Measurements from ENCODE around the gene RTP3. TPM values are rescaled to one million over a fixed set of nuclear protein-coding genes. Genes with fewer than 3 reads are reported as not detected.

Gene RTP3
- total RNA-seq (not detected), polyA plus RNA-seq (not detected), total RNA-seq (not detected)

DNA sequence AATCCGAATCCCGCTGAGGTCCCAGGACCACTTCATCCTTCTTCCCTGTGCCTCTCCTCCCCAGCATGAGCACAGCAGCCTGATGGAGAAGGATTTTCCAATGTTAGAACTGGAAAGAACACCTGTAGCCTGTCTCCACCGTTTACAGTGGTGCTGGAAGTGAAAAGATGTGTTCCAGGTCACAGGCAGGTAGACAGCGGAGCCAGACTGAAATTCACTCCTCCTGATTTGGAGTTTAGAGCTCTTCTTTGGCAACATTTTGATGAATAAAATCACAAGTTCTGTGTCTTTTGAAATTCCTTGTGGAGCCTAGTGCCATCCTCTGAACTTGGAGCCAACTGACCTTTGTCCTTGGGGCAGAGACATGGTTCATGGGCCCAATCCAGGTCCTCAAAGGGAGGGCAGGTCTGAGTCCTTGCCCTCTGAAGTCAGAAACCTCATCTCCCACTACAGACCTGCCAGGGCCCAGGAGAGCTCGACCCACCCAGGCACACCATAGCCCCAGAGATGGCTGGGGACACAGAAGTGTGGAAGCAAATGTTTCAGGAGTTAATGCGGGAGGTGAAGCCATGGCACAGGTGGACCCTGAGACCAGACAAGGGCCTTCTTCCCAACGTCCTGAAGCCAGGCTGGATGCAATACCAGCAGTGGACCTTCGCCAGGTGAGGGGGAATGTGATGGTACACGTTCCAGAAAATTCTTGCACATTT is at the start of gene RTP3:
RTP3 (plus strand) TSS at position 421 of the 710 bp plus-strand sequence; CDS start at position 508, 87 bp downstream.
- no peaks in the 10 kb centered on the region for H3K36me3 ChIP-seq (ENCODE audit: control insufficient read depth in 2 of 3, insufficient read depth in 3 of 3, low read length in 3 of 3)
- peaks cover 5% of the 10 kb centered on the region in 2 donors for H3K4me1 ChIP-seq (ENCODE audit: control insufficient read depth in 2 of 2, insufficient read depth in 2 of 2, low read length in 2 of 2)
- H3K27ac Mint-ChIP-seq: peak within 1 kb of the TSS in 4 of 9 donors; percentile 18 to 83 (median 49)
- CTCF ChIA-PET: interaction anchor here (1.6 to 2.5 kb wide), 5 partner anchors 10 to 131 kb away, joined by 4 to 34 read pairs (median 9); no protein-coding TSS in a partner anchor
- intact Hi-C loops (cut with micrococcal nuclease): no loop called here
- no peak for ATAC-seq
- no peak within 1 kb of the TSS for H3K4me3 ChIP-seq (ENCODE audit: low read length)
- no peaks in the 10 kb centered on the region for H3K9me3 ChIP-seq (ENCODE audit: control insufficient read depth in 2 of 3, low read length in 3 of 3)
- no peaks in the 10 kb centered on the region for H3K9me3 Mint-ChIP-seq
- no peak for DNase-seq
- H3K27ac ChIP-seq (ENCODE audit: low read depth, low read length): no peak within 1 kb of the TSS
- H3K27me3 ChIP-seq (ENCODE audit: control insufficient read depth in 2 of 2, insufficient read depth in 2 of 2, low read length in 2 of 2): no peaks in the 10 kb centered on the region
- POLR2A ChIA-PET: interaction anchor here (0.8 to 1.1 kb wide), 2 partner anchors 8 to 41 kb away, joined by 3 to 4 read pairs; no protein-coding TSS in a partner anchor
- peaks cover 0 to 8% (median 0%) of the 10 kb centered on the region in 5 donors for H3K27me3 Mint-ChIP-seq
- no peak within 1 kb of the TSS for H3K4me3 Mint-ChIP-seq
- peaks cover 5 to 20% (median 9%) of the 10 kb centered on the region in 7 donors for H3K4me1 Mint-ChIP-seq
- H3K36me3 Mint-ChIP-seq: no peaks in the 10 kb centered on the region

DNA sequence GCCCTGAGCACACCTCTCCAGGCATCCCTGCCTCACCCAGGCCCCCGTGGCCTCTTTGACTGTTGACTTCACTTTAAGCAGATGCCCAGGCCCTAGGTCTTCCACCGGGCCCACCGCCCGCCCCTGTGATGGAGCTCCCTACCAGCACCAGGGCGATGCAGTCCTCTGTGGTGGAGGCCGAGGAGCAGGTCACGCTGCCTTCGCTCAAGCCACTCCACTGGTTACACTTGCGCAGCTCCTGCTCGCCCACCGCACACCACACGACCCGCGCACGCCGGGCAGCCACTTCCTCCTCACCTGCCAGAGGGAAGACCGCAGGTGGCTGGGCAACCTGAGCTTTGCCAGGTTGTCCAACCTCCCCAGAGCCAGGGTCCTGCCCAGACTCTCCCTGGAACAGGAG is 49.1 kb upstream of the RTP3 start:
- DNase-seq: no peak
- intact Hi-C loops (cut with micrococcal nuclease): loop anchor here in 1 of 2 donors (10.0 kb wide), 1 partner anchor 64 kb away; no protein-coding TSS in a partner anchor
- ATAC-seq: no peak
- Histone ChIP-seq H3K4me3 (ENCODE audit: low read length) (no peak overlapping the region), H3K4me1 (ENCODE audit: control insufficient read depth in 2 of 2, insufficient read depth in 2 of 2, low read length in 2 of 2) (no peaks in the 10 kb centered on the region), H3K36me3 (ENCODE audit: control insufficient read depth in 2 of 3, insufficient read depth in 3 of 3, low read length in 3 of 3) (no peaks in the 10 kb centered on the region), H3K9me3 (ENCODE audit: control insufficient read depth in 2 of 3, low read length in 3 of 3) (no peaks in the 10 kb centered on the region), H3K27ac (ENCODE audit: low read depth, low read length) (no peak overlapping the region), H3K27me3 (ENCODE audit: control insufficient read depth in 2 of 2, insufficient read depth in 2 of 2, low read length in 2 of 2) (no peaks in the 10 kb centered on the region)
- Mint-ChIP-seq H3K9me3 (no peaks in the 10 kb centered on the region), H3K27me3 (peaks cover 0 to 39% (median 8%) of the 10 kb centered on the region in 5 donors), H3K27ac (no peak overlapping the region), H3K4me3 (no peak overlapping the region), H3K4me1 (peaks cover 0 to 8% (median 0%) of the 10 kb centered on the region in 7 donors), H3K36me3 (no peaks in the 10 kb centered on the region)
- CTCF ChIA-PET: interaction anchor here (0.6 kb wide), 1 partner anchor 88 kb away, joined by 3 read pairs; no protein-coding TSS in a partner anchor
- POLR2A ChIA-PET: no interaction called here

DNA sequence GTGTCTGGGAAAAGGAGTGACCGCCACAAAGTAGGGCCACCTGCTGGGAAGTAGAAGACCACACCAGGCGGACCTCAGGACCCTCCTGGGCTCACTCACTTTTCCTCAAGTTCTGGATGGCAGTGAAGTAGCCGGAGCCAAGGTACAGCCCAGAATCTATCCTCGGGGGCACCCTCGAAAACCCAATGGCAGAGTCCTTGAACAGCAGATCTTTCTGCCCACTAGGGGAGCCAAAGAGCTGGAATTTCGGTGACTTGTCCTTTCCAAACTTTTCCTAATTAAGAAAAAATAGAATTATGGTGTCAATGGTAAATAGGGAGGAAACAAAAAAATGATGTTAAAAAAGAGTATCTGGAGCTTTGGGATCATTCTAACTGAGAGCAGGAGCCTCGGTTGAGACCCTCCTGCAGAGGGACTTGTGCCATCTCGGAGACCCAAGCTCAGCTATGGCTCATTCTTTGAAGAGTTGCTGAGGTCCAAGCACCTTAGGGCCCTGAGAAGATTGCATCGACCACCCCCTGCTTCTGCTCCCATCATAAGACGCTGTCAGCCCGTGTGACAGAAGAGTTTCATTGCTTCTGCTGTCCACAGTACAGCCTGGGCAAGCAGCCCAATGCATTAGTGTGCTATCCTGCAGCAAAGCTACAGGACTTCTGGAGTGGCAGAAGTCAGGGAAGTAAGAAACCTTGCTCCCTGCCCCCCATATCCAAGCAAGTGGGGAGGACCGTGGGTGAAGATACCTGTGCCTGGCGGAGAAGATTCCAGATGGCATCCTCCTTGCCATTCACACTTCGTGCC is 47.8 kb upstream of the RTP3 start:
- no peak for DNase-seq
- H3K27me3 ChIP-seq (ENCODE audit: control insufficient read depth in 2 of 2, insufficient read depth in 2 of 2, low read length in 2 of 2): no peaks in the 10 kb centered on the region
- H3K27me3 Mint-ChIP-seq: peaks cover 0 to 43% (median 8%) of the 10 kb centered on the region in 5 donors
- ChIA-PET CTCF (interaction anchor here (0.6 to 1.0 kb wide), 2 partner anchors 26 to 491 kb away, joined by 3 read pairs; no protein-coding TSS in a partner anchor), POLR2A (no interaction called here)
- H3K4me3 Mint-ChIP-seq: no peak overlapping the region
- no peak overlapping the region for H3K27ac Mint-ChIP-seq
- intact Hi-C loops (cut with micrococcal nuclease): loop anchor here in 1 of 2 donors (10.0 kb wide), 1 partner anchor 65 kb away; no protein-coding TSS in a partner anchor
- H3K4me3 ChIP-seq (ENCODE audit: low read length): no peak overlapping the region
- no peak for ATAC-seq
- H3K9me3 Mint-ChIP-seq: no peaks in the 10 kb centered on the region
- H3K36me3 Mint-ChIP-seq: no peaks in the 10 kb centered on the region
- H3K9me3 ChIP-seq (ENCODE audit: control insufficient read depth in 2 of 3, low read length in 3 of 3): no peaks in the 10 kb centered on the region
- H3K27ac ChIP-seq (ENCODE audit: low read depth, low read length): no peak overlapping the region
- no peaks in the 10 kb centered on the region for H3K4me1 ChIP-seq (ENCODE audit: control insufficient read depth in 2 of 2, insufficient read depth in 2 of 2, low read length in 2 of 2)
- H3K36me3 ChIP-seq (ENCODE audit: control insufficient read depth in 2 of 3, insufficient read depth in 3 of 3, low read length in 3 of 3): no peaks in the 10 kb centered on the region
- H3K4me1 Mint-ChIP-seq: peaks cover 0 to 3% (median 0%) of the 10 kb centered on the region in 7 donors

DNA sequence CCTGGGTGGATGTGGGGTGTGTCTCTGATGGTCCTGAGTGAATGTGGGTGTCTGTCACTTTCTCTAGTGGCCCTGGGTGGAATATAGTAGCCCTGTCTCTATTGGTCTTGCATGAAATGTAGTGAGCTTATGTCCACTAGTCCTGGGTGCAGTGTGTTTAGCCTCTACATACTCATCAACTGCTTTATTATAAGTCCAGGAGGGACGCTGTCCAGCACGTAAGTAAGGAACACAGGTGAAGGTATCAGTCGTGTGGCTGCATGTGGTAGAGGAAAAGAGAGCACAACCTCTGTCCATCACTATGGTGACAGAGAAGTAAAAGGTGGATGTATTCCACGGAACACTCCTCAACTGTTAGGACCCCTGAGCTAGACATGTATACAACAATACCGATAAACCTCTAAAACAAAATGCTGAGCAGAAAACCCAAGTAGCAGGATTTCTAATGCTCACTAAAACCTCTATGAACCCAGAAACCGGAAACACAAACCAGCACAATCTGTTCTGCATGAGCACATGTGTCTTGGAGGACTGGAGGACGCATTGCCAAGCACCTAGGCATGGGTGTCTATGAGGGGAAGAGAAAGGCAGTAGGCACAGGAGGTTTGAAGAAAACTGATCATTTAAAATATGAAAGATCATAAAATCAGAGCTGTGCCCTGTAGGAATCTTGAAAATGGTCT is 44.1 kb upstream of the RTP3 start:
- ATAC-seq: no peak
- Histone ChIP-seq H3K36me3 (ENCODE audit: control insufficient read depth in 2 of 3, insufficient read depth in 3 of 3, low read length in 3 of 3) (no peaks in the 10 kb centered on the region), H3K4me3 (ENCODE audit: low read length) (no peak overlapping the region), H3K4me1 (ENCODE audit: control insufficient read depth in 2 of 2, insufficient read depth in 2 of 2, low read length in 2 of 2) (no peaks in the 10 kb centered on the region), H3K27me3 (ENCODE audit: control insufficient read depth in 2 of 2, insufficient read depth in 2 of 2, low read length in 2 of 2) (no peaks in the 10 kb centered on the region), H3K9me3 (ENCODE audit: control insufficient read depth in 2 of 3, low read length in 3 of 3) (no peaks in the 10 kb centered on the region), H3K27ac (ENCODE audit: low read depth, low read length) (no peak overlapping the region)
- Mint-ChIP-seq H3K27ac (no peak overlapping the region), H3K9me3 (no peaks in the 10 kb centered on the region), H3K4me3 (no peak overlapping the region), H3K27me3 (peaks cover 0 to 48% (median 8%) of the 10 kb centered on the region in 5 donors), H3K36me3 (no peaks in the 10 kb centered on the region), H3K4me1 (peaks cover 0 to 3% (median 0%) of the 10 kb centered on the region in 7 donors)
- intact Hi-C loops (cut with micrococcal nuclease): no loop called here
- ChIA-PET CTCF (no interaction called here), POLR2A (interaction anchor here (0.7 kb wide), 1 partner anchor 359 kb away, joined by 6 read pairs; no protein-coding TSS in a partner anchor)
- no peak for DNase-seq

DNA sequence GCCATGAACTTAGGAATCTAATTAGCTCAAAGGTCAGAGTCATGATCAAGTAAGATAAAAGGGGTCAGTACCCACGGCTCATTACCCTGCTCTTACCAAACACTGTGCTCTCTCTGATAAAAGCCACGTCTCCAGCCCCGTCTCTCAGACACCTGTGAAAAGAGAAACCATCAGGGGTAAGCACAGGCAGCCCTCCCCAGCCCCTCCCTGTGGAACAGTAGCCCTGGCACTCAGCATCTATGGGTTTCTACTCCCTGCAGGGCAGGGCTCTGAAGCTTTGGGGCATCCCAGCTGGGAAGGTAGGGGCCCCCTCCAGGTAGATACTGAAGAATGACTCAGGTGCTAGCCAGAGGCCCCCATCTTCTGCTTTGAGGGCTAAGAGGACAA is 43.6 kb upstream of the RTP3 start:
- Histone ChIP-seq H3K4me3 (ENCODE audit: low read length) (no peak overlapping the region), H3K27ac (ENCODE audit: low read depth, low read length) (no peak overlapping the region), H3K9me3 (ENCODE audit: control insufficient read depth in 2 of 3, low read length in 3 of 3) (no peaks in the 10 kb centered on the region), H3K36me3 (ENCODE audit: control insufficient read depth in 2 of 3, insufficient read depth in 3 of 3, low read length in 3 of 3) (no peaks in the 10 kb centered on the region), H3K4me1 (ENCODE audit: control insufficient read depth in 2 of 2, insufficient read depth in 2 of 2, low read length in 2 of 2) (no peaks in the 10 kb centered on the region), H3K27me3 (ENCODE audit: control insufficient read depth in 2 of 2, insufficient read depth in 2 of 2, low read length in 2 of 2) (no peaks in the 10 kb centered on the region)
- no peak overlapping the region for H3K4me3 Mint-ChIP-seq
- CTCF ChIA-PET: no interaction called here
- POLR2A ChIA-PET: no interaction called here
- H3K9me3 Mint-ChIP-seq: no peaks in the 10 kb centered on the region
- peaks cover 0 to 45% (median 8%) of the 10 kb centered on the region in 5 donors for H3K27me3 Mint-ChIP-seq
- peaks cover 0 to 3% (median 0%) of the 10 kb centered on the region in 7 donors for H3K4me1 Mint-ChIP-seq
- H3K27ac Mint-ChIP-seq: no peak overlapping the region
- intact Hi-C loops (cut with micrococcal nuclease): no loop called here
- DNase-seq: peak in 1 of 9 donors; percentile 4
- H3K36me3 Mint-ChIP-seq: no peaks in the 10 kb centered on the region
- ATAC-seq: no peak

DNA sequence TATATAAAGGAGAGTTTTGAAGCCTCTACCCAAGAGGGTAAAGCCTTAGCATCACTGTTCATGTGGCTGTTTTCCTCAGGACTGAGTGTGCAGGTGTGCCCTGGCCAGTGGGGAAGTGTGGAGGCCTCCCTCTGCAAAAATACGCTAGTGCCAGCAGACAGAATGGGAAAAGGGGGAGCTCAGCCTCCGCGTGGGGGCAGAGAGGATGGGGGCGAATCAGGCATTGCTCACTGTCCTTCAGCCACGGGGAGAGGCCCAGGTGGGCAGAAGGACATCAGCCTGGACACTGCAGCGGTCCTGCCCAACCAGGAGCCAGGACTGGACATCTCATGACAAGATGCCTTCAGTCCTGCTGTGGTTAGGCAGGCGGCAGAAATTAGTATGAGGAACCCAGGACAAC is 43.2 kb upstream of the RTP3 start:
- CTCF ChIA-PET: no interaction called here
- Mint-ChIP-seq H3K4me3 (peak overlapping the region in 1 of 10 donors; percentile 45), H3K27ac (no peak overlapping the region), H3K4me1 (peaks cover 0 to 3% (median 0%) of the 10 kb centered on the region in 7 donors), H3K9me3 (no peaks in the 10 kb centered on the region), H3K36me3 (no peaks in the 10 kb centered on the region), H3K27me3 (peaks cover 0 to 49% (median 8%) of the 10 kb centered on the region in 5 donors)
- H3K4me3 ChIP-seq (ENCODE audit: low read length): no peak overlapping the region
- intact Hi-C loops (cut with micrococcal nuclease): no loop called here
- no peak overlapping the region for H3K27ac ChIP-seq (ENCODE audit: low read depth, low read length)
- no peaks in the 10 kb centered on the region for H3K9me3 ChIP-seq (ENCODE audit: control insufficient read depth in 2 of 3, low read length in 3 of 3)
- POLR2A ChIA-PET: no interaction called here
- no peaks in the 10 kb centered on the region for H3K4me1 ChIP-seq (ENCODE audit: control insufficient read depth in 2 of 2, insufficient read depth in 2 of 2, low read length in 2 of 2)
- DNase-seq (no peak), ATAC-seq (no peak)
- no peaks in the 10 kb centered on the region for H3K27me3 ChIP-seq (ENCODE audit: control insufficient read depth in 2 of 2, insufficient read depth in 2 of 2, low read length in 2 of 2)
- no peaks in the 10 kb centered on the region for H3K36me3 ChIP-seq (ENCODE audit: control insufficient read depth in 2 of 3, insufficient read depth in 3 of 3, low read length in 3 of 3)

Measured in naive thymus-derived CD4-positive, alpha-beta T cell (primary cell).